HL-60 (cell line): ENCODE data around the gene ATP11A.

Experiments used
- GABPA ChIP-seq: IDR thresholded peaks from 2 replicates; pipeline ENCODE4 v1.6.1; 2012; ENCODE audit warnings: low read depth
- TF ChIP-seq, protein P1 (sequence below): IDR thresholded peaks from 2 replicates; pipeline ENCODE4 v1.6.1; 2012; ENCODE audit warnings: low read depth; ENCODE audit not compliant: insufficient replicate concordance
- TF ChIP-seq, protein P2 (sequence below): IDR thresholded peaks from one replicate; pipeline ENCODE4 v1.5.1; 2011; ENCODE audit warnings: low read length, control low read depth, inconsistent platforms; ENCODE audit not compliant: insufficient read depth

DNA sequence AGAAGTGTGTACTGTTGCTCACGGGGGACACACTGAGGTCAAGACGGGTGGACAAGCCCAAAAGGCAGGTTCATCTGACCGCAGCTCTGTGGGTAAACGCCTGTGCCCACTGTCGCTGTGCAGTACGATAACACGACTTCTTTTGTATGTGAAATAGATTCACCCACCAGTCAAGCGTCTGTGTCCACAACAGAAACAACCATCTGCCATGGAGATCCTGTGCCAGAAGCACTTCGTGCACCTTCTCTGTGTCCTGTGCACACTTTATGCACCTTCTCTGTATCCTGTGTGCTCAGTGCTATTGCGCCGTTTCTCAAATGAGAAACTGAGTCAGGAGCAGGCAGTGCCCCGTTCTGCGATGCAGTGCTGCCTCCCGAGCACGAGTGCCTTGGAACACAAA is 138.9 kb downstream of the ATP11A start:
- TF ChIP-seq, protein P1, sequence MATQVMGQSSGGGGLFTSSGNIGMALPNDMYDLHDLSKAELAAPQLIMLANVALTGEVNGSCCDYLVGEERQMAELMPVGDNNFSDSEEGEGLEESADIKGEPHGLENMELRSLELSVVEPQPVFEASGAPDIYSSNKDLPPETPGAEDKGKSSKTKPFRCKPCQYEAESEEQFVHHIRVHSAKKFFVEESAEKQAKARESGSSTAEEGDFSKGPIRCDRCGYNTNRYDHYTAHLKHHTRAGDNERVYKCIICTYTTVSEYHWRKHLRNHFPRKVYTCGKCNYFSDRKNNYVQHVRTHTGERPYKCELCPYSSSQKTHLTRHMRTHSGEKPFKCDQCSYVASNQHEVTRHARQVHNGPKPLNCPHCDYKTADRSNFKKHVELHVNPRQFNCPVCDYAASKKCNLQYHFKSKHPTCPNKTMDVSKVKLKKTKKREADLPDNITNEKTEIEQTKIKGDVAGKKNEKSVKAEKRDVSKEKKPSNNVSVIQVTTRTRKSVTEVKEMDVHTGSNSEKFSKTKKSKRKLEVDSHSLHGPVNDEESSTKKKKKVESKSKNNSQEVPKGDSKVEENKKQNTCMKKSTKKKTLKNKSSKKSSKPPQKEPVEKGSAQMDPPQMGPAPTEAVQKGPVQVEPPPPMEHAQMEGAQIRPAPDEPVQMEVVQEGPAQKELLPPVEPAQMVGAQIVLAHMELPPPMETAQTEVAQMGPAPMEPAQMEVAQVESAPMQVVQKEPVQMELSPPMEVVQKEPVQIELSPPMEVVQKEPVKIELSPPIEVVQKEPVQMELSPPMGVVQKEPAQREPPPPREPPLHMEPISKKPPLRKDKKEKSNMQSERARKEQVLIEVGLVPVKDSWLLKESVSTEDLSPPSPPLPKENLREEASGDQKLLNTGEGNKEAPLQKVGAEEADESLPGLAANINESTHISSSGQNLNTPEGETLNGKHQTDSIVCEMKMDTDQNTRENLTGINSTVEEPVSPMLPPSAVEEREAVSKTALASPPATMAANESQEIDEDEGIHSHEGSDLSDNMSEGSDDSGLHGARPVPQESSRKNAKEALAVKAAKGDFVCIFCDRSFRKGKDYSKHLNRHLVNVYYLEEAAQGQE, result no peak
- TF ChIP-seq, protein P2, sequence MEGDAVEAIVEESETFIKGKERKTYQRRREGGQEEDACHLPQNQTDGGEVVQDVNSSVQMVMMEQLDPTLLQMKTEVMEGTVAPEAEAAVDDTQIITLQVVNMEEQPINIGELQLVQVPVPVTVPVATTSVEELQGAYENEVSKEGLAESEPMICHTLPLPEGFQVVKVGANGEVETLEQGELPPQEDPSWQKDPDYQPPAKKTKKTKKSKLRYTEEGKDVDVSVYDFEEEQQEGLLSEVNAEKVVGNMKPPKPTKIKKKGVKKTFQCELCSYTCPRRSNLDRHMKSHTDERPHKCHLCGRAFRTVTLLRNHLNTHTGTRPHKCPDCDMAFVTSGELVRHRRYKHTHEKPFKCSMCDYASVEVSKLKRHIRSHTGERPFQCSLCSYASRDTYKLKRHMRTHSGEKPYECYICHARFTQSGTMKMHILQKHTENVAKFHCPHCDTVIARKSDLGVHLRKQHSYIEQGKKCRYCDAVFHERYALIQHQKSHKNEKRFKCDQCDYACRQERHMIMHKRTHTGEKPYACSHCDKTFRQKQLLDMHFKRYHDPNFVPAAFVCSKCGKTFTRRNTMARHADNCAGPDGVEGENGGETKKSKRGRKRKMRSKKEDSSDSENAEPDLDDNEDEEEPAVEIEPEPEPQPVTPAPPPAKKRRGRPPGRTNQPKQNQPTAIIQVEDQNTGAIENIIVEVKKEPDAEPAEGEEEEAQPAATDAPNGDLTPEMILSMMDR, result no peak
- TF ChIP-seq GABPA, result no peak
